ENCODE results near the gene AGPS.

Gene AGPS

GRCh38 chr2:177460973-177461585 is 68.5 kb downstream of the AGPS start:
- no peaks in the 10 kb centered on the region for H3K4me1 ChIP-seq (ENCODE audit: low read length)
- H3K27me3 ChIP-seq (ENCODE audit: low read depth, low read length), result no peaks in the 10 kb centered on the region
- no peaks in the 10 kb centered on the region for H3K79me2 ChIP-seq (ENCODE audit: low read length)
- H3K9me3 ChIP-seq (ENCODE audit: insufficient read depth, low read length), result 0 out of 2 replicates have a peak, but pooled peaks cover 3% of the 10 kb centered on the region
- no peak overlapping the region for H2AFZ ChIP-seq (ENCODE audit: low read depth, low read length)
- H3K27ac ChIP-seq (ENCODE audit: low read length), result no peak overlapping the region
- no peak for TF ChIP-seq EZH2phosphoT487 (IDR thresholded peaks at IDR 0.05; ENCODE audit: low read depth)
- H3K4me3 ChIP-seq (ENCODE audit: low read length), result no peak overlapping the region
- H3K4me2 ChIP-seq (ENCODE audit: low read length), result no peak overlapping the region
- H3K36me3 ChIP-seq (replicated peaks; ENCODE audit: low read depth, low read length), result peaks cover 8% of the 10 kb centered on the region
- H4K20me1 ChIP-seq (ENCODE audit: insufficient read depth, low read length), result no peaks in the 10 kb centered on the region
- no peak overlapping the region for H3K9ac ChIP-seq (ENCODE audit: low read length)

GRCh38 chr2:177464549-177464948 is 72.0 kb downstream of the AGPS start:
- no peak for TF ChIP-seq EZH2phosphoT487 (IDR thresholded peaks at IDR 0.05; ENCODE audit: low read depth)
- TF ChIP-seq CTCF (IDR thresholded peaks at IDR 0.05; ENCODE audit: low read depth, low read length), result no peak
- Histone ChIP-seq H3K36me3 (replicated peaks; ENCODE audit: low read depth, low read length) (peaks cover 11% of the 10 kb centered on the region), H3K9ac (ENCODE audit: low read length) (no peak overlapping the region), H3K27me3 (ENCODE audit: low read depth, low read length) (no peaks in the 10 kb centered on the region), H3K4me1 (ENCODE audit: low read length) (peaks cover 14% of the 10 kb centered on the region), H3K9me3 (ENCODE audit: insufficient read depth, low read length) (0 out of 2 replicates have a peak, but pooled peaks cover 3% of the 10 kb centered on the region), H2AFZ (ENCODE audit: low read depth, low read length) (no peak overlapping the region), H3K4me2 (ENCODE audit: low read length) (no peak overlapping the region), H3K79me2 (ENCODE audit: low read length) (no peaks in the 10 kb centered on the region), H4K20me1 (ENCODE audit: insufficient read depth, low read length) (no peaks in the 10 kb centered on the region), H3K27ac (ENCODE audit: low read length) (no peak overlapping the region), H3K4me3 (ENCODE audit: low read length) (no peak overlapping the region)

- TF ChIP-seq EZH2phosphoT487 (IDR thresholded peaks at IDR 0.05; ENCODE audit: low read depth) (no peak), CTCF (IDR thresholded peaks at IDR 0.05; ENCODE audit: low read depth, low read length) (no peak)
- Histone ChIP-seq H3K36me3 (replicated peaks; ENCODE audit: low read depth, low read length) (peaks cover 11% of the 10 kb centered on the region), H4K20me1 (ENCODE audit: insufficient read depth, low read length) (no peaks in the 10 kb centered on the region), H2AFZ (ENCODE audit: low read depth, low read length) (no peak overlapping the region), H3K9ac (ENCODE audit: low read length) (no peak overlapping the region), H3K27me3 (ENCODE audit: low read depth, low read length) (no peaks in the 10 kb centered on the region), H3K4me3 (ENCODE audit: low read length) (no peak overlapping the region), H3K9me3 (ENCODE audit: insufficient read depth, low read length) (0 out of 2 replicates have a peak, but pooled peaks cover 3% of the 10 kb centered on the region), H3K4me1 (ENCODE audit: low read length) (peaks cover 14% of the 10 kb centered on the region), H3K27ac (ENCODE audit: low read length) (no peak overlapping the region), H3K79me2 (ENCODE audit: low read length) (no peaks in the 10 kb centered on the region), H3K4me2 (ENCODE audit: low read length) (no peak overlapping the region)
Observed at GRCh38 chr2:177465400-177466138, 73.0 kb downstream of the AGPS start.

- H3K9ac ChIP-seq (ENCODE audit: low read length), result no peak overlapping the region
- H3K4me2 ChIP-seq (ENCODE audit: low read length), result no peak overlapping the region
- H3K4me1 ChIP-seq (ENCODE audit: low read length), result peaks cover 14% of the 10 kb centered on the region
- H4K20me1 ChIP-seq (ENCODE audit: insufficient read depth, low read length), result no peaks in the 10 kb centered on the region
- H3K27ac ChIP-seq (ENCODE audit: low read length), result no peak overlapping the region
- no peak overlapping the region for H3K4me3 ChIP-seq (ENCODE audit: low read length)
- H2AFZ ChIP-seq (ENCODE audit: low read depth, low read length), result no peak overlapping the region
- TF ChIP-seq CTCF (IDR thresholded peaks at IDR 0.05; ENCODE audit: low read depth, low read length) (no peak), EZH2phosphoT487 (IDR thresholded peaks at IDR 0.05; ENCODE audit: low read depth) (no peak)
- no peaks in the 10 kb centered on the region for H3K27me3 ChIP-seq (ENCODE audit: low read depth, low read length)
- no peaks in the 10 kb centered on the region for H3K79me2 ChIP-seq (ENCODE audit: low read length)
- 0 out of 2 replicates have a peak, but pooled peaks cover 3% of the 10 kb centered on the region for H3K9me3 ChIP-seq (ENCODE audit: insufficient read depth, low read length)
- peaks cover 16% of the 10 kb centered on the region for H3K36me3 ChIP-seq (replicated peaks; ENCODE audit: low read depth, low read length)
Observed at GRCh38 chr2:177466337-177467195, 74.0 kb downstream of the AGPS start.

All from OCI-LY3 (cell line).